ENCODE data around the gene SARDH. TPM values are rescaled to one million over a fixed set of nuclear protein-coding genes. Genes with fewer than 3 reads are reported as not detected.

Gene SARDH
- total and polyA plus RNA-seq, 2 of the 13 experiments (the other 11 are each of a cell fraction or from before 2014, with no cell fraction given): 11.6 to 34.9 TPM

- TF ChIP-seq ZNF687 (CRISPR knock-in tag; IDR thresholded peaks at IDR 0.05): peak; percentile 89
- no peak for TF ChIP-seq ELF4 (CRISPR knock-in tag; IDR thresholded peaks at IDR 0.05; ENCODE audit: borderline replicate concordance)
- TF ChIP-seq THYN1 (CRISPR knock-in tag; IDR thresholded peaks at IDR 0.05; ENCODE audit: borderline replicate concordance, low read depth): no peak
- TF ChIP-seq, protein P1, sequence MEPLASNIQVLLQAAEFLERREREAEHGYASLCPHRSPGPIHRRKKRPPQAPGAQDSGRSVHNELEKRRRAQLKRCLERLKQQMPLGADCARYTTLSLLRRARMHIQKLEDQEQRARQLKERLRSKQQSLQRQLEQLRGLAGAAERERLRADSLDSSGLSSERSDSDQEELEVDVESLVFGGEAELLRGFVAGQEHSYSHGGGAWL (CRISPR knock-in tag; IDR thresholded peaks at IDR 0.05): no peak
- TF ChIP-seq, protein P2, sequence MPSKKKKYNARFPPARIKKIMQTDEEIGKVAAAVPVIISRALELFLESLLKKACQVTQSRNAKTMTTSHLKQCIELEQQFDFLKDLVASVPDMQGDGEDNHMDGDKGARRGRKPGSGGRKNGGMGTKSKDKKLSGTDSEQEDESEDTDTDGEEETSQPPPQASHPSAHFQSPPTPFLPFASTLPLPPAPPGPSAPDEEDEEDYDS (CRISPR knock-in tag; IDR thresholded peaks at IDR 0.05): peak; percentile 44; the same call in 1 of the 2 replicates
- TF ChIP-seq SMC3 (IDR thresholded peaks at IDR 0.05; ENCODE audit: low read length): no peak
- peak; percentile 89 for TF ChIP-seq FOXO1 (CRISPR knock-in tag; IDR thresholded peaks at IDR 0.05)
- TF ChIP-seq GMEB2 (CRISPR knock-in tag; IDR thresholded peaks at IDR 0.05; ENCODE audit: low read depth): no peak
- no peak for TF ChIP-seq JDP2 (CRISPR knock-in tag; IDR thresholded peaks at IDR 0.05; ENCODE audit: borderline replicate concordance)
- TF ChIP-seq DZIP1 (CRISPR knock-in tag; IDR thresholded peaks at IDR 0.05): no peak
- no peak for TF ChIP-seq ATF7 (IDR thresholded peaks at IDR 0.05)
- TF ChIP-seq ATF7 (CRISPR knock-in tag; IDR thresholded peaks at IDR 0.05): no peak
- no peak; the same call in none of the 2 replicates for TF ChIP-seq ZNF772 (CRISPR knock-in tag; IDR thresholded peaks at IDR 0.05)
Observed at GRCh38 chr9:133658442-133659431, 79.4 kb downstream of the SARDH start (continued).
